Measurements from ENCODE around the gene SUOX. TPM values are rescaled to one million over a fixed set of nuclear protein-coding genes. Genes with fewer than 3 reads are reported as not detected.
"Not testable (repeated sequence)": the region's sequence is repeated elsewhere in the genome, so short reads cannot be mapped to it uniquely, and the experiment has no call there.

SUOX gene
- total RNA-seq, 5 donors from 2014 or later (not counting 1 experiment from before 2014, with no cell fraction given) = 2.6 to 7.3 (median 3.2) TPM

DNA sequence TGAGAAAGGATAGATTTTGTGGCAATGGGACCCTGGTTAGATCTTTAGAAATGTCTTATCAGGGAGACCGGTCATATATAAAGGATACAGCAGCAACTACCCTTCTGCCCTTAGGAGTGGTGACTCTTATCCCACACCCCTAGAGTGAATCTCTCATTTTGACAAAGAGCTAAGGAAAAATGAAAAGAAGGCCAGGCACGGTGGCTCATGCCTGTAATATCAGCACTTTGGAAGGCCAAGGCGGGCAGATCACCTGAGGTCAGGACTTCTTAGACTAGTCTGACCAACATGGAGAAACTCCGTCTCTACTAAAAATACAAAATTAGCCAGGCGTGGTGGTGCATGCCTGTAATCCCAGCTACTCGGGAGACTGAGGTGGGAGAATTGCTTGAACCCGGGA is 11.1 kb upstream of the SUOX start:
- not testable (repeated sequence) for DNase-seq; H3K27me3 ChIP-seq (replicated peaks in 1 of 2; ENCODE audit: control insufficient read depth in 2 of 2, extremely low read depth in 1 of 2, insufficient read depth in 2 of 2, low read length in 1 of 2); H3K4me3 ChIP-seq (ENCODE audit: control insufficient read depth in 1 of 2, extremely low read depth in 1 of 2, low read length in 1 of 2); H3K4me1 Mint-ChIP-seq; H3K9me3 ChIP-seq; H3K27ac Mint-ChIP-seq; H3K4me3 Mint-ChIP-seq; H3K27me3 Mint-ChIP-seq; ATAC-seq (replicated peaks in 1 of 4); H3K4me1 ChIP-seq (ENCODE audit: control insufficient read depth in 1 of 2, extremely low read depth in 1 of 2, insufficient read depth in 2 of 2, low read length in 2 of 2); H3K9me3 Mint-ChIP-seq; H3K27ac ChIP-seq (ENCODE audit: low read length)
- ChIA-PET POLR2A (interaction anchor here in 1 of 2 donors (0.6 kb wide), 1 partner anchor 209 kb away, joined by 5 read pairs; no protein-coding TSS in a partner anchor), CTCF (interaction anchor here in 1 of 2 donors (1.8 kb wide), 1 partner anchor 10 kb away, joined by 9 read pairs; no protein-coding TSS in a partner anchor)
- peaks cover 27% of the 10 kb centered on the region for H3K36me3 Mint-ChIP-seq
- WGBS (ENCODE audit: insufficient coverage) = 100% methylated on average over 1 of the region's 7 CpGs
- peaks cover 3 to 60% of the 10 kb centered on the region in 2 donors for H3K36me3 ChIP-seq (ENCODE audit: control insufficient read depth in 2 of 2, extremely low read depth in 1 of 2, insufficient read depth in 1 of 2, low read length in 1 of 2)

DNA sequence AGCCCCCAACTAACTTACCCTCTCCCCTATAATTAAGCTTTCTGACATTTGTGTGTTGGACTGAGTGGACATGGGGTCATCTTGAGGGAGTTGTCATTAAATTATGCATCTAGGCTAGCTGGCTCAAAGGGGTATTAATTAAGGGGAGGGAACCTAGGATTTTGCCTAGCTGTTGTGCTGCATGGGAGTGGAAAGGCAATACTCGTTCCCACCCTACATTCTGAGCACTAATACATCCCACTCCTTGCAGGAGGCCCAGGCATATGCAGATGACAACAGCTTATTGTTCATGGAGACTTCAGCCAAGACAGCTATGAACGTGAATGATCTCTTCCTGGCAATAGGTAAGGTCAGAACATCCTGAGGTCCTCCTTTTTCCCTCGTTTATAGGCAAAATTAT is 6.0 kb upstream of the SUOX start:
- H3K9me3 ChIP-seq = no peaks in the 10 kb centered on the region
- peaks cover 0 to 2% of the 10 kb centered on the region in 2 experiments for H3K4me1 ChIP-seq (ENCODE audit: control insufficient read depth in 1 of 2, extremely low read depth in 1 of 2, insufficient read depth in 2 of 2, low read length in 2 of 2)
- CTCF ChIA-PET = interaction anchor here (0.5 to 1.3 kb wide), 4 partner anchors 15 to 185 kb away, joined by 3 to 4 read pairs (median 3); no protein-coding TSS in a partner anchor
- H3K4me3 ChIP-seq (ENCODE audit: control insufficient read depth in 1 of 2, extremely low read depth in 1 of 2, low read length in 1 of 2) = no peak overlapping the region
- DNase-seq (no peak), ATAC-seq (replicated peaks in 1 of 4) (no peak)
- Mint-ChIP-seq H3K9me3 (no peaks in the 10 kb centered on the region), H3K4me1 (peaks cover 3% of the 10 kb centered on the region in 3 donors), H3K4me3 (no peak overlapping the region), H3K27me3 (no peaks in the 10 kb centered on the region), H3K27ac (no peak overlapping the region), H3K36me3 (peaks cover 36% of the 10 kb centered on the region)
- no CpG with 5 or more reads among the region's 3 CpGs for WGBS (ENCODE audit: insufficient coverage)
- POLR2A ChIA-PET = interaction anchor here in 1 of 2 donors (0.7 kb wide), 1 partner anchor 963 kb away, joined by 5 read pairs; no protein-coding TSS in a partner anchor
- H3K27me3 ChIP-seq (replicated peaks in 1 of 2; ENCODE audit: control insufficient read depth in 2 of 2, extremely low read depth in 1 of 2, insufficient read depth in 2 of 2, low read length in 1 of 2) = no peaks in the 10 kb centered on the region
- H3K27ac ChIP-seq (ENCODE audit: low read length) = no peak overlapping the region
- peaks cover 16 to 74% of the 10 kb centered on the region in 2 donors for H3K36me3 ChIP-seq (ENCODE audit: control insufficient read depth in 2 of 2, extremely low read depth in 1 of 2, insufficient read depth in 1 of 2, low read length in 1 of 2)

DNA sequence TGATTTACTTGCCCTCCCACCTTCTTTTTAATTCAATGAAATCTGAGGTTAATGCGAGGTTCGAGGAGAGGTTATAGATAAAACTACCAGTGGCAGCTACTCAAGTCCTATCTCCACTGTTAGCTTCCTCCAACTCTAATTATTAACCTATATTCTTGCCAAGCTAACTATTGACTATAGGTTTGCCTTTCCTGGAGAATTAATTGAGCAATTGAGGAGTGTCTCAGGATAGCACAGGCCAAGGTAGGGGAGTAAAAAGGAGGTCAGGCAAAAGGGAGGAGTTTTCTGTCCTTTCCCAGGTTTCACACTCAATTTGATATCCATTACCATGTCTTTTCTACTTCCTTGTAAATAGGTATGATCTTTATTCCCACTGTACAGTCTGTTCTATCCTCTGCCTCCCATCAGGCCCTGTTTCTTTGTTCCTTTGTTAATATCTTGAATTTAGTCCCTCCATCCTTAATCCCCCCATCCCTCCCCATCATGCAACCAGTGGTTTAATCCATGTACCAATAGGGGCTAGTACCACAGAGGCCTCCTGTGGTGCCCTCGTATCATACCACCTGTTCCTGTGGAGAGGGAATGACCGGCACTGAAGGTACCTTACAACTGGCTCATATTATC is 3.7 kb upstream of the SUOX start:
- POLR2A ChIA-PET = no interaction called here

DNA sequence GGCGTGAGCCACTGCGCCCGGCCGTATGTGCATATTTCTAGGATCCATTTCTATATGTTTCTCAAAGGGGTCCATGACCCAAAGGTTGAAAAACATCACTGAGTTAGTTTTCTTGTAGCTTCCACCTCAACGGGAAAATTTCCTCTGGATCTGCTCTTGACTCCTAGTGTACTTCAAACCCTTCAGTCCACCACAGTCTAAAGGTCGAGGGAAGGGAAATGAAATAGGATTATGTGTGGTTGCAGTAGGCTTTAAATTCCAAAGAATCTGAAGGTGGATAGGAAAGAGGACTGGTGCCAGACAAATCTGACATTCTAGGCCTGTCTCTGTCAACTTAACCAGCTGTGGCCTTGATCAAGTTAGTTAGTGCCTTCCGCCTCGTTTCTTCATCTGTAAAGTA is 1.7 kb upstream of the SUOX start:
- POLR2A ChIA-PET = interaction anchor here (0.5 to 0.6 kb wide), 2 partner anchors 13 to 23 kb away, joined by 3 to 6 read pairs; no protein-coding TSS in a partner anchor
- Mint-ChIP-seq H3K4me1 (peaks cover 21 to 24% (median 22%) of the 10 kb centered on the region in 3 donors), H3K27ac (no peak overlapping the region), H3K27me3 (peaks cover 0 to 9% of the 10 kb centered on the region in 2 donors), H3K9me3 (no peaks in the 10 kb centered on the region), H3K4me3 (no peak overlapping the region), H3K36me3 (peaks cover 27% of the 10 kb centered on the region)
- CTCF ChIA-PET = interaction anchor here (0.5 to 2.5 kb wide), 20 partner anchors 10 to 352 kb away, joined by 3 to 26 read pairs (median 6); partner anchors contain the start of genes DNAJC14 (in 1 of the 2), PA2G4 (in 1 of the 2) and RAB5B (in 1 of the 2)
- no peaks in the 10 kb centered on the region for H3K9me3 ChIP-seq
- H3K27me3 ChIP-seq (replicated peaks in 1 of 2; ENCODE audit: control insufficient read depth in 2 of 2, extremely low read depth in 1 of 2, insufficient read depth in 2 of 2, low read length in 1 of 2) = peaks cover 0 to 22% of the 10 kb centered on the region in 2 experiments
- peaks cover 0 to 16% of the 10 kb centered on the region in 2 experiments for H3K4me1 ChIP-seq (ENCODE audit: control insufficient read depth in 1 of 2, extremely low read depth in 1 of 2, insufficient read depth in 2 of 2, low read length in 2 of 2)
- 97% methylated on average over 5 of the region's 8 CpGs for WGBS (ENCODE audit: insufficient coverage)
- no peak overlapping the region for H3K4me3 ChIP-seq (ENCODE audit: control insufficient read depth in 1 of 2, extremely low read depth in 1 of 2, low read length in 1 of 2)
- no peak for DNase-seq
- H3K36me3 ChIP-seq (ENCODE audit: control insufficient read depth in 2 of 2, extremely low read depth in 1 of 2, insufficient read depth in 1 of 2, low read length in 1 of 2) = peaks cover 16 to 40% of the 10 kb centered on the region in 2 donors
- no peak for ATAC-seq (replicated peaks in 1 of 4)
- H3K27ac ChIP-seq (ENCODE audit: low read length) = no peak overlapping the region

More for the DNA sequence above, 3.7 kb upstream of the SUOX start:
- H3K4me3 ChIP-seq (ENCODE audit: control insufficient read depth in 1 of 2, extremely low read depth in 1 of 2, low read length in 1 of 2) = no peak overlapping the region
- peaks cover 16 to 58% of the 10 kb centered on the region in 2 donors for H3K36me3 ChIP-seq (ENCODE audit: control insufficient read depth in 2 of 2, extremely low read depth in 1 of 2, insufficient read depth in 1 of 2, low read length in 1 of 2)
- no peak overlapping the region for H3K4me3 Mint-ChIP-seq
- peaks cover 0 to 17% of the 10 kb centered on the region in 2 experiments for H3K27me3 ChIP-seq (replicated peaks in 1 of 2; ENCODE audit: control insufficient read depth in 2 of 2, extremely low read depth in 1 of 2, insufficient read depth in 2 of 2, low read length in 1 of 2)
- no peaks in the 10 kb centered on the region for H3K9me3 Mint-ChIP-seq
- CTCF ChIA-PET = interaction anchor here (0.6 to 1.2 kb wide), 6 partner anchors 11 to 44 kb away, joined by 3 to 8 read pairs (median 4); partner anchors contain the start of gene RAB5B (in 1 of the 2)
- WGBS (ENCODE audit: insufficient coverage) = no CpG with 5 or more reads among the region's 4 CpGs
- peaks cover 0 to 9% of the 10 kb centered on the region in 2 donors for H3K27me3 Mint-ChIP-seq
- H3K27ac ChIP-seq (ENCODE audit: low read length) = no peak overlapping the region
- H3K4me1 Mint-ChIP-seq = peaks cover 15 to 21% (median 17%) of the 10 kb centered on the region in 3 donors
- H3K27ac Mint-ChIP-seq = peak overlapping the region in 1 of 2 donors; percentile 34
- H3K36me3 Mint-ChIP-seq = peaks cover 35% of the 10 kb centered on the region
- no peak for DNase-seq
- H3K9me3 ChIP-seq = no peaks in the 10 kb centered on the region
- H3K4me1 ChIP-seq (ENCODE audit: control insufficient read depth in 1 of 2, extremely low read depth in 1 of 2, insufficient read depth in 2 of 2, low read length in 2 of 2) = peaks cover 0 to 16% of the 10 kb centered on the region in 2 experiments
- ATAC-seq (replicated peaks in 1 of 4) = no peak

DNA sequence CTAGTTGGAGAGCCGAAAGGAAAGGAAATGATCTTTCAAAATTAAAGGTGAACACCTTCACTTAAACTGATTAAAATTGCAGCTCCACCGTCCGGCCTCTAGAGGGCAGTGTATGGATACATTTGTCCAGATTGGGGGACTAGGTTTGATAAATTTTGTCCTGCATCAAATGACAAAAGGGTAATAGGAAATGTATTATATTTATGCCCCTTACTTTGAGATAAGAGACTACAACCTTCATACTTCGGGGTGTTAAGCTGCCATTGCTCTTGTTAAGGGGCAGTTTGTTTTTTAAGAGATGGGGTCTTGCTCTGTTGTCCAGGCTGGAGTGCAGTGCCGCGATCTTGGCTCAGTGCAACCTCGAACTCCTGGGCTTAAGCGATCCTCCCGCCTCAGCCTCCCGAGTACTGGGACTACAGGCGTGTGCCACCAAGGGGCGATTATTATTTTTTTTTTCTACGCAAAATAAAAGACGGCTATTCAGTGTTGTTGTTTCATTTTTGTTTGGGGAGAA is 818 bp upstream of the SUOX start:
- Mint-ChIP-seq H3K4me3 (peak overlapping the region; percentile 46 to 66 (median 47)), H3K36me3 (peaks cover 18% of the 10 kb centered on the region), H3K9me3 (no peaks in the 10 kb centered on the region), H3K27ac (peak overlapping the region in 1 of 2 donors; percentile 34), H3K27me3 (peaks cover 0 to 9% of the 10 kb centered on the region in 2 donors), H3K4me1 (peaks cover 21 to 24% (median 22%) of the 10 kb centered on the region in 3 donors)
- ATAC-seq (replicated peaks in 1 of 4) = peak; percentile 69 to 76 (median 74)
- Histone ChIP-seq H3K27ac (ENCODE audit: low read length) (no peak overlapping the region), H3K27me3 (replicated peaks in 1 of 2; ENCODE audit: control insufficient read depth in 2 of 2, extremely low read depth in 1 of 2, insufficient read depth in 2 of 2, low read length in 1 of 2) (peaks cover 0 to 22% of the 10 kb centered on the region in 2 experiments), H3K4me1 (ENCODE audit: control insufficient read depth in 1 of 2, extremely low read depth in 1 of 2, insufficient read depth in 2 of 2, low read length in 2 of 2) (peaks cover 0 to 16% of the 10 kb centered on the region in 2 experiments), H3K4me3 (ENCODE audit: control insufficient read depth in 1 of 2, extremely low read depth in 1 of 2, low read length in 1 of 2) (no peak overlapping the region), H3K36me3 (ENCODE audit: control insufficient read depth in 2 of 2, extremely low read depth in 1 of 2, insufficient read depth in 1 of 2, low read length in 1 of 2) (peaks cover 10 to 31% of the 10 kb centered on the region in 2 donors), H3K9me3 (no peaks in the 10 kb centered on the region)
- WGBS (ENCODE audit: insufficient coverage) = 60% methylated on average over 9 of the region's 14 CpGs
- ChIA-PET CTCF (interaction anchor here (0.5 to 2.5 kb wide), 33 partner anchors 11 to 492 kb away, joined by 3 to 26 read pairs (median 5); partner anchors contain the start of genes ORMDL2 (in 1 of the 2), PA2G4 (in 1 of the 2), RAB5B (in 1 of the 2) and SARNP (in 1 of the 2)), POLR2A (interaction anchor here (0.5 to 0.7 kb wide), 5 partner anchors 24 to 111 kb away, joined by 3 to 6 read pairs (median 5); no protein-coding TSS in a partner anchor)
- DNase-seq = peak; percentile 32 to 87 (median 56)

DNA sequence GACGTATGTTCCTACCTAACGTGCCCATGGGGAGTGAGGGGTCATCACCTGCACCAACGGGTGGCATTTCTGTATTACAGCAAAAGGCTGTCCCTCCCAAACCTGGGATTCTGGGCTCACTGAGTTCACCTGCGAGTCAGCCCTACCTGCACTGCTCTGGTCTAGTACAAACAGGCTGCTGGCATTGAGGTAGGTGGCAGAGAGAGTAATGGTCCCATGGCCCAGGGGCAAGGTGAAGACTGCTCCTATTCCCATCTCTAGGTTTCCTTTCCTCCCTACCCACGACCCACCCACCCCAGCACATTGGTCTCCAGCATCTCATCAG is 421 bp downstream of the SUOX start:
- H3K9me3 Mint-ChIP-seq = no peaks in the 10 kb centered on the region
- peaks cover 6 to 20% of the 10 kb centered on the region in 2 donors for H3K36me3 ChIP-seq (ENCODE audit: control insufficient read depth in 2 of 2, extremely low read depth in 1 of 2, insufficient read depth in 1 of 2, low read length in 1 of 2)
- peak in 3 of 4 experiments; percentile 21 to 52 (median 32) for ATAC-seq (replicated peaks in 1 of 4)
- H3K4me3 ChIP-seq (ENCODE audit: control insufficient read depth in 1 of 2, extremely low read depth in 1 of 2, low read length in 1 of 2) = peak overlapping the region in 1 of 2 donors; percentile 17
- H3K4me1 ChIP-seq (ENCODE audit: control insufficient read depth in 1 of 2, extremely low read depth in 1 of 2, insufficient read depth in 2 of 2, low read length in 2 of 2) = peaks cover 0 to 16% of the 10 kb centered on the region in 2 experiments
- DNase-seq = no peak
- WGBS (ENCODE audit: insufficient coverage) = 26% methylated on average over 4 of the region's 5 CpGs
- H3K27ac ChIP-seq (ENCODE audit: low read length) = no peak overlapping the region
- peak overlapping the region in 1 of 2 donors; percentile 23 for H3K27ac Mint-ChIP-seq
- H3K4me3 Mint-ChIP-seq = peak overlapping the region; percentile 46 to 66 (median 56)
- no peaks in the 10 kb centered on the region for H3K9me3 ChIP-seq
- CTCF ChIA-PET = interaction anchor here (0.5 to 2.5 kb wide), 9 partner anchors 8 to 85 kb away, joined by 3 to 9 read pairs (median 5); no protein-coding TSS in a partner anchor
- H3K36me3 Mint-ChIP-seq = peaks cover 7% of the 10 kb centered on the region
- peaks cover 21 to 24% (median 22%) of the 10 kb centered on the region in 3 donors for H3K4me1 Mint-ChIP-seq
- peaks cover 0 to 9% of the 10 kb centered on the region in 2 donors for H3K27me3 Mint-ChIP-seq
- POLR2A ChIA-PET = no interaction called here
- peaks cover 0 to 22% of the 10 kb centered on the region in 2 experiments for H3K27me3 ChIP-seq (replicated peaks in 1 of 2; ENCODE audit: control insufficient read depth in 2 of 2, extremely low read depth in 1 of 2, insufficient read depth in 2 of 2, low read length in 1 of 2)

Data from T-cell (primary cell).